C4-2B (cell line): ENCODE results near the gene SLCO2A1.

Experiments
- H3K27ac ChIP-seq: fragments of 450-650 bp; 2 replicates; pipeline ENCODE4 v1.5.1; 2017
- ZFX ChIP-seq: fragments of 450-650 bp; IDR thresholded peaks from 2 replicates; pipeline ENCODE4 v1.6.1; 2017
- TF ChIP-seq, protein P1 (sequence below): fragments of 450-650 bp; conservative IDR thresholded peaks from 2 replicates; pipeline ENCODE4 v1.5.1; 2017; ENCODE audit warnings: mild to moderate bottlenecking

The SLCO2A1 gene

DNA sequence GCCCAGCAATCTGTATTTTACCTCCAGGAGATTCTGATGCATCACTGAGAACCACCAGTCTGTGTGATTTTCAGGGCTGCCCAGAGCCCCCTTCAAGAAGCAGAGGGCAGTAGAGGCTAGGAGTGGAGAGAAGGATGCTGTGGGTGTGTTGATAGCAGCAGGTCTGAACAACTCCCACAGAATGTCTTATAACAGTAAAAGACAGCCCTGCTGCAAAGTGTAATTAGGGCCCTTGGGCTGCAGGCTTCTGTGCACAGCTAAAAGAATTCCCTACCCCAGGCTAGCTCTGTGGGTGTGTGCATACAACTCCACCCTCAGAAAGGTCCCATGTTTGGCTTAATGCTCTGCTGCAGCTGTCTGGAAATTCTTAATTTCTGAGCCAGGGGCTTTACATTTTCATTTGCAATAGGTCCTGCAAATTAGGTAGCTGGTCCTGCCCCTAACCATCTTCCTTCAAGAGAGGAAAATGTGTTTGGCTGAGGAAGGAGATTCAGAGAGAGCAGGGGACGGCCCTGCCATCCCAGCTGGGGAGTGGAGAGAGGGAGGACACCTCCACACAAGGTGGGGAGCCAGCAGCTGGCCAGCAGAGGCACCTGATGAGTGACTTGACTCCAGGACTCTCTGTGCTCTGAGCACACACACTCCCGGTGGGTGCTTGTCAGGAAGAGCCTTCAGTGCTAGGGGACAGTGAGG is 90.8 kb downstream of the SLCO2A1 start:
- H3K27ac ChIP-seq = no peak overlapping the region
- TF ChIP-seq, protein P1, sequence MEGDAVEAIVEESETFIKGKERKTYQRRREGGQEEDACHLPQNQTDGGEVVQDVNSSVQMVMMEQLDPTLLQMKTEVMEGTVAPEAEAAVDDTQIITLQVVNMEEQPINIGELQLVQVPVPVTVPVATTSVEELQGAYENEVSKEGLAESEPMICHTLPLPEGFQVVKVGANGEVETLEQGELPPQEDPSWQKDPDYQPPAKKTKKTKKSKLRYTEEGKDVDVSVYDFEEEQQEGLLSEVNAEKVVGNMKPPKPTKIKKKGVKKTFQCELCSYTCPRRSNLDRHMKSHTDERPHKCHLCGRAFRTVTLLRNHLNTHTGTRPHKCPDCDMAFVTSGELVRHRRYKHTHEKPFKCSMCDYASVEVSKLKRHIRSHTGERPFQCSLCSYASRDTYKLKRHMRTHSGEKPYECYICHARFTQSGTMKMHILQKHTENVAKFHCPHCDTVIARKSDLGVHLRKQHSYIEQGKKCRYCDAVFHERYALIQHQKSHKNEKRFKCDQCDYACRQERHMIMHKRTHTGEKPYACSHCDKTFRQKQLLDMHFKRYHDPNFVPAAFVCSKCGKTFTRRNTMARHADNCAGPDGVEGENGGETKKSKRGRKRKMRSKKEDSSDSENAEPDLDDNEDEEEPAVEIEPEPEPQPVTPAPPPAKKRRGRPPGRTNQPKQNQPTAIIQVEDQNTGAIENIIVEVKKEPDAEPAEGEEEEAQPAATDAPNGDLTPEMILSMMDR = no peak
- TF ChIP-seq ZFX = no peak

- TF ChIP-seq, protein P1 = no peak
- no peak for TF ChIP-seq ZFX
- no peak overlapping the region for H3K27ac ChIP-seq
These were observed 91.7 kb downstream of the SLCO2A1 start for GRCh38 chr3:133937756-133938601.

DNA sequence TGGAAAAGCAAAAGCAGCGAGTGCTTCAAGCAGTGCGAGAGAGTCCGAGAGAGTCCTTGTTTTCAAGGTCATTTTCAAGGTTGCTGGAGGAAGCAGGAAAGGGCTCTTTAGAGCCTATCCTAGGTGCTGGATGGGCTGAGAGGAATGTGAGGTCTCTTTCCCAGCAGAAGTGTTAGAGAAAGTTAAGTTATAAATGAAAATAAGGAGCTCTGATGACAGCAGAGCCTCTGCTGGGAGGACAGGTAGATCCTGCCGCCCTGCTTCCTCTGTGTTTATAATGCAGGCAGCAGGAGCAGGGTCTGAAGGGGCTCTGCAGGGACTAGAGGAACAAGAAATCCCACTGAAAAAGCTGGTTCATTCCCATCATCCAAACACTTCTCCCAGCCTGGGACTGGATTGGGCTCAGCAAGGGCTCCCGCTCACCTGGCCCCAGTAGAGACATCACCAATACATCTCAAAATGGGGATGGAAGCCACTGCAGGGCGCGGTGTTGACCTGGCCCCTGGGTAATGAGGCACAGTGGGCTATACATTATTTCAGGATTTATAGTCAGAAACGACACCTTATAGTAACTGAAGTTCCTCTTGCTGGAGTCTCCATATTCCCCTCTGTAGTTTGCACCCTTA is 92.6 kb downstream of the SLCO2A1 start:
- H3K27ac ChIP-seq = no peak overlapping the region
- no peak for TF ChIP-seq ZFX
- TF ChIP-seq, protein P1 = no peak

GRCh38 chr3:133935843-133936769 is 93.6 kb downstream of the SLCO2A1 start:
- TF ChIP-seq, protein P1 = no peak
- no peak for TF ChIP-seq ZFX
- H3K27ac ChIP-seq = no peak overlapping the region

GRCh38 chr3:133934996-133935842 is 94.5 kb downstream of the SLCO2A1 start:
- TF ChIP-seq ZFX = no peak
- TF ChIP-seq, protein P1 = no peak
- no peak overlapping the region for H3K27ac ChIP-seq
